Fibroblast of the aortic adventitia (primary cell): ENCODE data around the gene PRMT7. TPM values are rescaled to one million over a fixed set of nuclear protein-coding genes. Genes with fewer than 3 reads are reported as not detected.
A peak's percentile ranks its signal among the peaks of the same experiment; 100 is the strongest.

Experiments used
- DNase-seq: peaks from one replicate; pipeline ENCODE4 v3.0.0-alpha.2; 2010; ENCODE audit warnings: low read depth
- H3K4me3 ChIP-seq: 2 replicates; pipeline ENCODE4 v1.5.1; 2011; ENCODE audit warnings: low read depth, mild to moderate bottlenecking, control low read depth, low read length, moderate library complexity
- CTCF ChIP-seq: IDR thresholded peaks from 2 replicates; pipeline ENCODE4 v1.5.1; 2011; ENCODE audit warnings: mild to moderate bottlenecking, low read length, control low read depth, inconsistent platforms; ENCODE audit not compliant: insufficient read depth
- total RNA-seq: library from RNA; depleted of rRNA; stranded (reverse); fragments of >200 nt; gene quantifications from 2 replicates; pipeline ENCODE4 v1.2.3, GENCODE V29; 2012; ENCODE audit warnings: low replicate concordance

The PRMT7 gene
- total RNA-seq, 1 donor, result 42.1 TPM

DNA sequence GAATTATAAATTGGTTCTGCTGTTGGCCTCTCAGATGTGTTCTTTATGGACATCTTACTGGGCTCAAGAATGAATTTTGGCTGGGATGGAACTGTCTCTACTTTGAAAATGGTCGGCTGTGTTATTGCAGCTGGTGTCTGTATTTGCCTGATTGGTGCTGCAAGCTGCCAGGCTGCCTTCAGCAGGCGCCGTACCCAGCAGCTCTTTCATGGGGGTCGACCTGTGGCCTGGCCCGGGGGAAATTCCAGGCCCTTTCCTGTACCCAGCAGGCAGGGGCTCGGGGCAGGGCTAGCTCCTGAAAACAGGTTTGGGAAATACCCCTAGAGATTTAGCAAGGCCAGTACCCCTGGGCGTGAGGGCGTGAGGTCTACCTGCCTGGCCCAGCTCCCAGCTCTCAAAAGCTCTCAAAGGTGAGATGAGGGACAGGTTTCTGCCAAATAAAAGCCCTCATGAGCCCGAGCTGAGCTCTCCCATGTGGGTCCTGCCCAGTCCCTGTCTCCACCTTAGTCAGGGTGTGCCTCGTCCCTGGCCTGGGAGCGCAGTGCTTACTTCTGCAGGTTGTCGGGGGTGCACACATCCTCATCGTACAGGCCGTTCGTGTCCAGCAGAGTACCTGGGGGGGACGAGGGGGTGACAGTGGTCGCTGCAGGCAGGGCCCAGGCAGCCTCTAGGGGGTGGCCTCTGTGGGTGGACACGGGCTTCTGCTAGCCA is 52.3 kb downstream of the PRMT7 start:
- H3K4me3 ChIP-seq, result no peak overlapping the region
- no peak for TF ChIP-seq CTCF
- DNase-seq, result no peak

DNA sequence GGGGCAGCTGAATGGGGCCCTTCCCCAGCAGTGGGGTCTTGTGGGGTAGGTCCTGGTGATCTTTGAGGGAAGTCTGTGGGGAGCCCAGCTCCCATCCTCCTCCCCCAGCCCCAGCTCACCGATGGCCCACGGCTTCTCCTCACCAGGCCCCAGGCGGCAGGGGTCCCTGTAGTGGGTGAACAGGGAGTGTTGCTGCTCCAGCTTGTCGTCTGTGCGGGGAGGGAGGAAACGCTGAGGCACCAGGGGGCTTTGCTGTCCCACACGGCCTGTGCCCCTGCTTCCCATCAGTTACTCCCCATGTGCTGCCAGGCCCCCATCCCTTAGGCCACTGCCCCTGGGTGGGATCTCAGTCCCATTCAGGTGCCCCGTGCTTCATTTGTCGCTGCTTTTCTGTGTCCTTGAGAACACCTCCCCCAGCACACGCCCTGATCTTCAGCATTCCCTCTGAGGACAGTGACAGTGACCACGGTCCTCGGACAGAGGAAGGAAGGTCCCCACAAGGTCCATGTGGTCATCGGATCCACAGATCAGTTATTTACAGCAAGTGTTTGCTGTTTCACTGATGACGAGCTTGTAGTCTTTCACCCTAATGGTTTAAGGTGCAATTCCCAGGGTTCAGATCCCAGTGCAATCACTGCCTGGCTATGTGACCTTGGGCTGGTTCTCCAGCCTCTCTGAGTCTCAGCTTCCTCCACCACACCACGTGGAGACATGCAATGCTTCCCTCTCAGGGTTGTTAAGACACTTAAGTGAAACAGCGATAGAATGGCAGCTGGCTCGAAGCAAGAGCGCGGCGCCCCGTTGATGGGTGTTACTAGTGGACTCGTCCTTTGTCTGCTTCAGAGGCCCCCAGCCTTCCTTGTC is 53.1 kb downstream of the PRMT7 start:
- H3K4me3 ChIP-seq, result no peak overlapping the region
- DNase-seq, result peak; percentile 7
- no peak for TF ChIP-seq CTCF

DNA sequence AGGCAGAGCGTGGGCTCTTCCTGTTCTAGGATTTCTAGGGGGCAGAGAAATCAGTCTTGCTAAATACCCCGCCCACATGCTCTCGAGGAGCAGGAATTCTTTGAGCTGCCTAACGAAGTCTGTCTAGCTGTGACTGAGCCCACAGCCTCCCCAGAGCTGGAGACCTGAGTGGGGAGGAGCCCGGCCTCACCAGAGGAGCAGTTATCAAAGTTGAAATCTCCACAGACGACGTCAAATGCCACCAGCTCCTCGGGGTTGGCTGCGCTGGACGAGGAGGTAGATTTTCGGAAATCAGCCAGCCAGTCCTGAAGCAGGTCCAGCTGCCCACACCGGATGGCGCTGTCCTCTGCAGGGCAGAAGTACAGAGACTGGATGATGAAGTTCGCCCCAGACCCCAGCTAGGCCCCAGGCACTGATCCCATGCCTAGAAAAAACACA is 53.8 kb downstream of the PRMT7 start:
- no peak for TF ChIP-seq CTCF
- no peak overlapping the region for H3K4me3 ChIP-seq
- peak; percentile 13 for DNase-seq

- DNase-seq, result no peak
These were observed 54.5 kb downstream of the PRMT7 start for GRCh38 chr16:68365167-68365817.

DNA sequence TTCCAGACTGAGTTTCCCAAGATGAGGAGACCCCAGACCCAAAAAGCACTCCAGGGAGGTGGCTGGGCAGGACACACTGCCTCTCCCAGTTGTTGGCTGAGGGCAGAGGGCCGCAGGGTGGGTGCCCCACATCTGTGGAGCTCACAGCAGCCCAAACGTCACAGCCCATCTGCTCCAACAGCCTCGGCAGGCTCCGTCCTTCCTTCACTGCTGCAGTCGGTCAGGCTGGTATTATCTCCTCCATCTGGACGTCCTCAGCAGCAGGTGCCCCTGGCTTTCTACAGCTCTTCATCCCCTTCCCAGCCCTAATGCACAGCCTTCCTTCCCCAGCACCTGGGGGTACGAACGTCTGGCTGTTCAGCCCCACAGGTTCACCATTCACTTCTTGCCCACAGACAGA is 55.2 kb downstream of the PRMT7 start:
- TF ChIP-seq CTCF, result no peak
- DNase-seq, result no peak
- no peak overlapping the region for H3K4me3 ChIP-seq

More at GRCh38 chr16:68365167-68365817, 54.5 kb downstream of the PRMT7 start:
- H3K4me3 ChIP-seq, result no peak overlapping the region
- no peak for TF ChIP-seq CTCF

- H3K4me3 ChIP-seq, result no peak overlapping the region
- TF ChIP-seq CTCF, result peak; percentile 33
- DNase-seq, result peak; percentile 23
These were observed 56.2 kb downstream of the PRMT7 start for GRCh38 chr16:68367030-68367429.
